GM19023 (cell line): ENCODE results near the gene PLCB2.

Source experiments
- ATAC-seq: cut with Tn5 transposase; IDR thresholded peaks from one replicate; pipeline ENCODE4 v1.9.1; 2021; ENCODE audit warnings: mild to moderate bottlenecking, moderate library complexity; ENCODE audit not compliant: unreplicated experiment

The PLCB2 gene

GRCh38 chr15:40306371-40306770, 1.4 kb downstream of the PLCB2 start:
- no peak for ATAC-seq

GRCh38 chr15:40305281-40305680, 2.5 kb downstream of the PLCB2 start:
- no peak for ATAC-seq

- ATAC-seq: no peak
Measured at GRCh38 chr15:40303576-40303975, 4.2 kb downstream of the PLCB2 start.

GRCh38 chr15:40302981-40303380, 4.8 kb downstream of the PLCB2 start:
- no peak for ATAC-seq

- no peak for ATAC-seq
Measured at GRCh38 chr15:40302288-40302886, 5.3 kb downstream of the PLCB2 start.

- no peak for ATAC-seq
Measured at GRCh38 chr15:40301467-40302179, 6.1 kb downstream of the PLCB2 start.

GRCh38 chr15:40300771-40301170, 7.0 kb downstream of the PLCB2 start:
- ATAC-seq: no peak

GRCh38 chr15:40300367-40300766, 7.4 kb downstream of the PLCB2 start:
- no peak for ATAC-seq

GRCh38 chr15:40298216-40298935, 9.4 kb downstream of the PLCB2 start:
- ATAC-seq: no peak

- ATAC-seq: no peak
Measured at GRCh38 chr15:40297356-40297755, 10.4 kb downstream of the PLCB2 start.

- no peak for ATAC-seq
Measured at GRCh38 chr15:40296561-40297230, 11.0 kb downstream of the PLCB2 start.

GRCh38 chr15:40295877-40296560, 11.7 kb downstream of the PLCB2 start:
- no peak for ATAC-seq

GRCh38 chr15:40295297-40295696, 12.4 kb downstream of the PLCB2 start:
- ATAC-seq: no peak

GRCh38 chr15:40293905-40294895, 13.5 kb downstream of the PLCB2 start:
- ATAC-seq: no peak

- no peak for ATAC-seq
Measured at GRCh38 chr15:40293006-40293405, 14.7 kb downstream of the PLCB2 start.

GRCh38 chr15:40292246-40292645, 15.5 kb downstream of the PLCB2 start:
- ATAC-seq: no peak

- ATAC-seq: no peak
Measured at GRCh38 chr15:40290918-40291574, 16.7 kb downstream of the PLCB2 start.

- ATAC-seq: no peak
Measured at GRCh38 chr15:40290545-40290917, 17.2 kb downstream of the PLCB2 start.

GRCh38 chr15:40289140-40289775, 18.5 kb downstream of the PLCB2 start:
- no peak for ATAC-seq
